ENCODE results near the gene ASPG.

DNA sequence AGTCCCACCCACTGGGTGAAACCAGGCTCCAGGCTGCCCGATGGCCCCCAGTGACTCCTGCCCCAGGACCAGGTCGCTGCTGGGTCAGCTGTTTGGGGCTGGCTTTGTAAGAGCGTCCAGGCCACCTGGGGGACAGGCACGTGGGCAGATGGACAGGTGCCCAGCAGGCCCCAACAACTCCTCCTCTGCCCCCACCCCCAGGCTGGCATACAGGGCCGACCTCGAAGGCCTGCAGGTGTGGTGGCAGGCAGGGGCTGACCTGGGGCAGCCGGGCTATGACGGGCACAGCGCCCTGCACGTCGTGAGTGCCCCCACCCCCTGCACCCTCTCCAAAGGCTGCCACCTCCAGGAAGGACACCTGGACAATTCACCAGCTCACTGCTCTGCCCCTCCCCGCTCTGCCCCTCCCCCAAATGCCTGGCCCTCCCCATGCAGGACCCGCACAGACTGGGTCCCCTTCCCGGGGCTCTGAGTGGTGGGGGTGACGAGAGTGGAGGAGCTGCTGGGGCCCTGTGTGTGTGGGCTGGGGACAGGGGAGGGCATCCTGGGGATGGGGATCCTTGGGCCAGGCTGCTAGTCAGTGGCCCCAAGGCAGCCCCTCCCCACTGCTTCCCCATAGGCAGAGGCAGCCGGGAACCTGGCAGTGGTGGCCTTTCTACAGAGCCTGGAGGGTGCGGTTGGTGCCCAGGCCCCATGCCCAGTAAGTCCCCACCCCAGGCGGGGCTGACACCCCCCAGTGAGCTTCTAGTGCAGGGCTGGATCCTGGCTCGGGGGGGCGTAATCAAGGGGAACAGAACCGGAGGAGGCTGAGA, 26.0 kb downstream of the ASPG start:
- TF ChIP-seq, protein P1, sequence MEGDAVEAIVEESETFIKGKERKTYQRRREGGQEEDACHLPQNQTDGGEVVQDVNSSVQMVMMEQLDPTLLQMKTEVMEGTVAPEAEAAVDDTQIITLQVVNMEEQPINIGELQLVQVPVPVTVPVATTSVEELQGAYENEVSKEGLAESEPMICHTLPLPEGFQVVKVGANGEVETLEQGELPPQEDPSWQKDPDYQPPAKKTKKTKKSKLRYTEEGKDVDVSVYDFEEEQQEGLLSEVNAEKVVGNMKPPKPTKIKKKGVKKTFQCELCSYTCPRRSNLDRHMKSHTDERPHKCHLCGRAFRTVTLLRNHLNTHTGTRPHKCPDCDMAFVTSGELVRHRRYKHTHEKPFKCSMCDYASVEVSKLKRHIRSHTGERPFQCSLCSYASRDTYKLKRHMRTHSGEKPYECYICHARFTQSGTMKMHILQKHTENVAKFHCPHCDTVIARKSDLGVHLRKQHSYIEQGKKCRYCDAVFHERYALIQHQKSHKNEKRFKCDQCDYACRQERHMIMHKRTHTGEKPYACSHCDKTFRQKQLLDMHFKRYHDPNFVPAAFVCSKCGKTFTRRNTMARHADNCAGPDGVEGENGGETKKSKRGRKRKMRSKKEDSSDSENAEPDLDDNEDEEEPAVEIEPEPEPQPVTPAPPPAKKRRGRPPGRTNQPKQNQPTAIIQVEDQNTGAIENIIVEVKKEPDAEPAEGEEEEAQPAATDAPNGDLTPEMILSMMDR (conservative IDR thresholded peaks at IDR 0.05 in 1 of 2, IDR thresholded peaks at IDR 0.05 in 1 of 2; ENCODE audit: low read depth in 1 of 2, low read length in 2 of 2) = no peak
- TF ChIP-seq EZH2 (IDR thresholded peaks at IDR 0.05; ENCODE audit: low read length, missing control alignments) = no peak
